ENCODE measurements around the gene PARVB.

PARVB gene

DNA sequence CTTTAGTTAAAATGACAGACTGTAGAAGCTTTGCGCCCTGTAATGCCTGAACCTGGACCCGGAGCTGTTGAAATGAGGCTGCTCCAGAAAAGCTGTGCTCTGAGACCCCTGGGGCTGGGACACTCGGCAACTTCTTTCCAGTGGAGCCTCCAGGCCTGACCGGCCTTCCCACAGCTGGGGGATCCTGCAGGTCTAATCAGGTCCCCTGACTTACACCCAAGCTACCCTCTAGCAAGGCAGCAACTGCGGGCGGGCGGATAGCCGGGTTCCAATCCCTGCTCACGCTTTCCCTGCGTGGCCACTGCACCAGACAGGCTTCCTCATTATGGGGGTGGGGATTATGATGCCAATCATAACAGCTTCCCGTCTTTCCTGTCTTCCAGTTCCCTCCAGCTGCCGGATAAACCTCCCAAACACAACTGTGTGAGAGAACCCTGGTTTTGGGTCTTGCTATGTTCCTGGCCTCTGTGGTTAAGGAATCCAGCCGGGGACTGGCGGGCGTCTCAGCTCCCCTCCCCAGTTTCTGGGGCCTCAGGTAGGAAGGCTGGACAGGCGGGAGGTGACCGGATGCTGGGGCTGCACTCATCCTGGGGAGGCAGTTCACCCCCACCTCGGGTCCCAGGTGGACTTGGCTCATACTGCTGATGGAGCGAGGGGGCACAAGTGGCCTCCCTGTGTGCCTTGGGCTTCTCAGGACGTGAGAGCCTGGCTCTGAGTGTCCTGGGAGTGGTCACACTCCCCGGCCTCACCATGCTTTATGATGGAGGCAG is 195.2 kb downstream of the PARVB start:
- ATAC-seq: no peak
- DNase-seq: no peak

DNA sequence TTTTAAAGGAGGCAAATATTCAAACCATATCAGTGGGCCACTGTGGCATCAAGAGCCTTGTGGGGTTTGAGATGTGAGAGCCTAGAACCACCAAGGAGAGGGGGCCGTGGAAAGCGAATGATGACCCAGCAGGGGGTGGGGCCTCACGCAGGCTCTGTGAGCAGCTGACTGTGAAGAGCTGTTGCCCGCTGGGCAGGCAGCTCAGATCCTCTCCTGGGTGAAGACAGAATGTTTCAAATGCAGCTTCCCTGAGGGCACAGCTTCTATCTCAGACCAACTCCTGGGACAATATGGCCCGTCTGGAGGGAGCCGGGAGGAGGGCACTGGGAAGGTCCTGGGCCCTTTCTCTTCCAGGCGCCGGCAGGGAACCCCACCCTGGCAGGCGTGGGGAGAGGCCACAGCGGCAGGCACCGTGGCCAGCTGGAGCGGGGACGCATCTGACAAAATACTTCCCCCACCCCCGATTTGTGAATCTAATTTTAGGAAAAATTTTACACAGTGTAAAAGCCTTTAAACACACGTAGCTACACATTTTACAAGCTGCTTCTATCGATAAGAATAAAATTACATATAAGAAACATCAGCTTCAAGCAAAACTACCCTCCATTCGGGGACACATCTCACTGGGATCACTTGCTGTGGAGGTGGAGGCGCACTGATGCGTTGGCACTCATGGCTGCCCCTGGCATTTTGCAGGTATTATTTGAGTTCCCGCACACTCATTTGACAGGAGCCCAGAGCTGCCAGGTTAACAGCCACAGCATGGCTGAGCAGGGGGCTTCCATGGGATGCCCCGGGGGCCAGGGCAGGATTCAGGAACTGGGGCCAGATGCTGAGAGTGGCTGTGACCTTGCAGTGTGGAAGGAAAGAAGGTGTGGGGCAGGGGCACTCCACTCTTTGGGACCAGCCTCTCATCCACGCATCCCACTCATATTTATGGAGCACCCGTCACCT is 196.9 kb downstream of the PARVB start:
- no peak for ATAC-seq
- DNase-seq: no peak

DNA sequence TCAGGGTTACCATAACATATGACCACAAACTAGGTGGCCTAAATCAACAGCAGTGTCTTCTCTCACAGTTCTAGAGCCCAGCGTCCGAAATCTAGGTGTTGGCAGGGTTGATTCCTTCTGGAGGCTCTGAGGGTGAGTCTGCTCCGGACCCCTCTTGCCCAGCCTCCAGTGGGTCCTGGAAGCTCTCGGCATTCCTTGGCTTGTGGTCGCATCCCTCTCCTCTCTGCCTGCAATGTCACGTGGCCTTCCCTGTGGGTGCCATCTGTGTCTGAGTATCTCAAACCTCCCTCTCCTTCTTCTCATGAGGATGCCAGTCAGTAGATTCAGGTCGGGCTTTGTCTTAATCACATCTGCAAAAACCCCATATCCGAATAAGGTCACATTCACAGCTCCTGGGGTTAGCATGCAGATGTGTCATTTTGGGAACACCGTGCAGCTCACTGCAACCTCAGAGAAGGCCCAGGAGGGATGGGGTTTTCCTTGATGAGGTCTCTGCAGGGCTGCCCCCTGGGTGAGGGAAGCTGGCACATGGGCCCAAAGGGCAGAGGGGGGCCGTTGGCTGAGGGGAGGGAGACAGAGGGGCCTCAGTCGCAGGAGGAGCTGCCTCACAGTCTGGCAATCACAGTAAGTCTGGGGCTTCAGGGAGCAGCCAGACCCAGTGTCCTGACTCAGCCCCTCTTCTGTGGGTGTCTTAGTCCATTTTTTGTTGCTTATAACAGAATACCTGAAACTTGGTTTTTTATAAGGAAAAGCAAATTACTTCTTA is 197.8 kb downstream of the PARVB start:
- ATAC-seq: no peak

More for the DNA sequence above, 197.8 kb downstream of the PARVB start:
- DNase-seq: no peak

Data from stimulated activated naive CD8-positive, alpha-beta T cell treated with anti-CD3 and anti-CD28 coated beads, Interleukin-15, Interleukin-2, amounts not matched to agents 100 U/mL and 50 U/mL, for 24 hours (primary cell).